ENCODE data around the gene PCSK9. TPM values are rescaled to one million over a fixed set of nuclear protein-coding genes. Genes with fewer than 3 reads are reported as not detected.
A peak's percentile ranks its signal among the peaks of the same experiment; 100 is the strongest.

Gene PCSK9
- total and polyA plus RNA-seq, 9 of the 15 experiments (the other 6 are each of a cell fraction or from before 2014, with no cell fraction given) = 3.2 to 58.6 (median 24.7) TPM

DNA sequence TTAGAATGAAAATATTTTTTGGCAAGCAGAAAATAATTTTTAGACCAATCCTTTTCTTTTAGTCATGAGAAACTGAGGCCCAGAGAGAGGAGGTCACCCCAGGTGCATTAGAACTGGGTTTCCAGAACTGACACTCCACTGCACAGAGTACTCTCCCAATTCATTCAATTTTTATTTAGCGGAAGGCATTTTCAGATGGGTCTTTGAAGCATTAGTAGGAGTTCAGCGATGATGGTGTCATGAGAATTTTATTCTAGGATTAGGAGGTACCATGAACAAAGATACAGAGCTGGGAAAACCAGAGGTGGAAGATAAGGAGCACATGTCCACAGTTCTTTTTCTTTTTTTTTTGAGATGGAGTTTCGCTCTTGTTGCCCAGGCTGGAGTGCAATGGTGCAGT, 2.3 kb downstream of the PCSK9 start (continued):
- TF ChIP-seq YY1 (IDR thresholded peaks at IDR 0.05; ENCODE audit: borderline replicate concordance in 1 of 3, control insufficient read depth in 1 of 3, extremely low read depth in 1 of 3, insufficient read depth in 3 of 3, insufficient read length in 1 of 3, insufficient replicate concordance in 2 of 3, low read depth in 1 of 3, low read length in 2 of 3) (no peak), RUNX1 (IDR thresholded peaks at IDR 0.05; ENCODE audit: low read depth) (no peak)

- H3K9me1 ChIP-seq (ENCODE audit: control insufficient read depth, insufficient read depth, low read length) = no peaks in the 10 kb centered on the region
- DNase-seq (ENCODE audit: extremely low read depth in 1 of 4, low spot score in 3 of 4) (no peak), FAIRE-seq (no peak), ATAC-seq (no peak)
- peaks cover 86% of the 10 kb centered on the region for H3K79me2 ChIP-seq (ENCODE audit: control insufficient read depth, insufficient read depth, low read length)
- WGBS (ENCODE audit: insufficient coverage, low coverage, missing lambda C conversion rate) = 76% methylated on average over 2 of the region's 2 CpGs
- peak overlapping the region in 1 of 2 experiments; percentile 77; a peak in 1 of 4 replicates for H3K9ac ChIP-seq (ENCODE audit: insufficient read depth in 1 of 2, low read depth in 2 of 2, low read length in 2 of 2)
- no peaks in the 10 kb centered on the region; a peak in 1 of 5 replicates for H3K27me3 ChIP-seq (ENCODE audit: control insufficient read depth in 2 of 2, insufficient read depth in 2 of 2, low read length in 2 of 2)
- in situ Hi-C loops (cut with MboI) (no loop called here), intact Hi-C loops (cut with micrococcal nuclease) (no loop called here)
- no peak overlapping the region for H3K27ac ChIP-seq (ENCODE audit: extremely low read depth, low read depth, low read length)
- H3K36me3 ChIP-seq (ENCODE audit: control insufficient read depth, insufficient read depth, low read length) = peaks cover 70% of the 10 kb centered on the region
- peaks cover 14% of the 10 kb centered on the region; the same call in 1 of the 2 replicates for H4K20me1 ChIP-seq (replicated peaks; ENCODE audit: control insufficient read depth, insufficient read depth, low read length)
- H2AFZ ChIP-seq (ENCODE audit: low read depth, low read length) = no peak overlapping the region
- no TSS peak for BruUV-seq (replicated peaks)
- POLR2A ChIA-PET = interaction anchor here (1.1 to 1.3 kb wide), 2 partner anchors 11 to 15 kb away, joined by 3 to 4 read pairs; no protein-coding TSS in a partner anchor
- peaks cover 18 to 36% of the 10 kb centered on the region in 2 experiments; a peak in 4 of 5 replicates for H3K4me1 ChIP-seq (replicated peaks in 1 of 2; ENCODE audit: control insufficient read depth in 2 of 2, insufficient read depth in 2 of 2, low read length in 2 of 2)
- H3K4me3 ChIP-seq = no peak overlapping the region
- H3K9me3 ChIP-seq (replicated peaks; ENCODE audit: control insufficient read depth, insufficient read depth, low read depth, low read length) = no peaks in the 10 kb centered on the region
- no peak overlapping the region for H3K4me2 ChIP-seq (ENCODE audit: insufficient read depth, low read length)
- CTCF ChIA-PET (ENCODE audit: low intra/inter-chr PET ratio) = no interaction called here
- TF ChIP-seq FUS (optimal IDR thresholded peaks at IDR 0.05; ENCODE audit: low read depth, low read length) (no peak), MTA2 (IDR thresholded peaks at IDR 0.05; ENCODE audit: low read depth) (no peak), ZNF140 (CRISPR knock-in tag; IDR thresholded peaks at IDR 0.05) (no peak), BACH1 (tag; IDR thresholded peaks at IDR 0.05) (no peak), ELF4 (CRISPR knock-in tag; IDR thresholded peaks at IDR 0.05) (no peak), NCOA6 (IDR thresholded peaks at IDR 0.05) (no peak), RBM14 (IDR thresholded peaks at IDR 0.05; ENCODE audit: borderline replicate concordance, insufficient read depth, low read depth, low read length) (no peak)
- TF ChIP-seq, protein P1, sequence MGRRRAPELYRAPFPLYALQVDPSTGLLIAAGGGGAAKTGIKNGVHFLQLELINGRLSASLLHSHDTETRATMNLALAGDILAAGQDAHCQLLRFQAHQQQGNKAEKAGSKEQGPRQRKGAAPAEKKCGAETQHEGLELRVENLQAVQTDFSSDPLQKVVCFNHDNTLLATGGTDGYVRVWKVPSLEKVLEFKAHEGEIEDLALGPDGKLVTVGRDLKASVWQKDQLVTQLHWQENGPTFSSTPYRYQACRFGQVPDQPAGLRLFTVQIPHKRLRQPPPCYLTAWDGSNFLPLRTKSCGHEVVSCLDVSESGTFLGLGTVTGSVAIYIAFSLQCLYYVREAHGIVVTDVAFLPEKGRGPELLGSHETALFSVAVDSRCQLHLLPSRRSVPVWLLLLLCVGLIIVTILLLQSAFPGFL (CRISPR knock-in tag; IDR thresholded peaks at IDR 0.05) = no peak
- TF ChIP-seq, protein P2, sequence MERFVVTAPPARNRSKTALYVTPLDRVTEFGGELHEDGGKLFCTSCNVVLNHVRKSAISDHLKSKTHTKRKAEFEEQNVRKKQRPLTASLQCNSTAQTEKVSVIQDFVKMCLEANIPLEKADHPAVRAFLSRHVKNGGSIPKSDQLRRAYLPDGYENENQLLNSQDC (CRISPR knock-in tag; IDR thresholded peaks at IDR 0.05) = no peak
- TF ChIP-seq, protein P3, sequence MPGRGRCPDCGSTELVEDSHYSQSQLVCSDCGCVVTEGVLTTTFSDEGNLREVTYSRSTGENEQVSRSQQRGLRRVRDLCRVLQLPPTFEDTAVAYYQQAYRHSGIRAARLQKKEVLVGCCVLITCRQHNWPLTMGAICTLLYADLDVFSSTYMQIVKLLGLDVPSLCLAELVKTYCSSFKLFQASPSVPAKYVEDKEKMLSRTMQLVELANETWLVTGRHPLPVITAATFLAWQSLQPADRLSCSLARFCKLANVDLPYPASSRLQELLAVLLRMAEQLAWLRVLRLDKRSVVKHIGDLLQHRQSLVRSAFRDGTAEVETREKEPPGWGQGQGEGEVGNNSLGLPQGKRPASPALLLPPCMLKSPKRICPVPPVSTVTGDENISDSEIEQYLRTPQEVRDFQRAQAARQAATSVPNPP (IDR thresholded peaks at IDR 0.05; ENCODE audit: borderline replicate concordance, insufficient read depth, insufficient read length) = no peak
- TF ChIP-seq, protein P4, sequence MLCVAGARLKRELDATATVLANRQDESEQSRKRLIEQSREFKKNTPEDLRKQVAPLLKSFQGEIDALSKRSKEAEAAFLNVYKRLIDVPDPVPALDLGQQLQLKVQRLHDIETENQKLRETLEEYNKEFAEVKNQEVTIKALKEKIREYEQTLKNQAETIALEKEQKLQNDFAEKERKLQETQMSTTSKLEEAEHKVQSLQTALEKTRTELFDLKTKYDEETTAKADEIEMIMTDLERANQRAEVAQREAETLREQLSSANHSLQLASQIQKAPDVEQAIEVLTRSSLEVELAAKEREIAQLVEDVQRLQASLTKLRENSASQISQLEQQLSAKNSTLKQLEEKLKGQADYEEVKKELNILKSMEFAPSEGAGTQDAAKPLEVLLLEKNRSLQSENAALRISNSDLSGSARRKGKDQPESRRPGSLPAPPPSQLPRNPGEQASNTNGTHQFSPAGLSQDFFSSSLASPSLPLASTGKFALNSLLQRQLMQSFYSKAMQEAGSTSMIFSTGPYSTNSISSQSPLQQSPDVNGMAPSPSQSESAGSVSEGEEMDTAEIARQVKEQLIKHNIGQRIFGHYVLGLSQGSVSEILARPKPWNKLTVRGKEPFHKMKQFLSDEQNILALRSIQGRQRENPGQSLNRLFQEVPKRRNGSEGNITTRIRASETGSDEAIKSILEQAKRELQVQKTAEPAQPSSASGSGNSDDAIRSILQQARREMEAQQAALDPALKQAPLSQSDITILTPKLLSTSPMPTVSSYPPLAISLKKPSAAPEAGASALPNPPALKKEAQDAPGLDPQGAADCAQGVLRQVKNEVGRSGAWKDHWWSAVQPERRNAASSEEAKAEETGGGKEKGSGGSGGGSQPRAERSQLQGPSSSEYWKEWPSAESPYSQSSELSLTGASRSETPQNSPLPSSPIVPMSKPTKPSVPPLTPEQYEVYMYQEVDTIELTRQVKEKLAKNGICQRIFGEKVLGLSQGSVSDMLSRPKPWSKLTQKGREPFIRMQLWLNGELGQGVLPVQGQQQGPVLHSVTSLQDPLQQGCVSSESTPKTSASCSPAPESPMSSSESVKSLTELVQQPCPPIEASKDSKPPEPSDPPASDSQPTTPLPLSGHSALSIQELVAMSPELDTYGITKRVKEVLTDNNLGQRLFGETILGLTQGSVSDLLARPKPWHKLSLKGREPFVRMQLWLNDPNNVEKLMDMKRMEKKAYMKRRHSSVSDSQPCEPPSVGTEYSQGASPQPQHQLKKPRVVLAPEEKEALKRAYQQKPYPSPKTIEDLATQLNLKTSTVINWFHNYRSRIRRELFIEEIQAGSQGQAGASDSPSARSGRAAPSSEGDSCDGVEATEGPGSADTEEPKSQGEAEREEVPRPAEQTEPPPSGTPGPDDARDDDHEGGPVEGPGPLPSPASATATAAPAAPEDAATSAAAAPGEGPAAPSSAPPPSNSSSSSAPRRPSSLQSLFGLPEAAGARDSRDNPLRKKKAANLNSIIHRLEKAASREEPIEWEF (CRISPR knock-in tag; IDR thresholded peaks at IDR 0.05) = no peak
These were observed 3.7 kb downstream of the PCSK9 start for GRCh38 chr1:55043011-55043410.
